CD1c-positive myeloid dendritic cell (primary cell): ENCODE results near the gene PDIA4.
"Not testable (repeated sequence)": the region's sequence is repeated elsewhere in the genome, so short reads cannot be mapped to it uniquely, and the experiment has no call there.

Source experiments
- DNase-seq: peaks from one replicate; pipeline ENCODE4 v3.0.0-alpha.2; 2016; ENCODE audit errors: extremely low spot score

PDIA4 gene

GRCh38 chr7:149003018-149003417, 25.3 kb downstream of the PDIA4 start:
- DNase-seq, result no peak

DNA sequence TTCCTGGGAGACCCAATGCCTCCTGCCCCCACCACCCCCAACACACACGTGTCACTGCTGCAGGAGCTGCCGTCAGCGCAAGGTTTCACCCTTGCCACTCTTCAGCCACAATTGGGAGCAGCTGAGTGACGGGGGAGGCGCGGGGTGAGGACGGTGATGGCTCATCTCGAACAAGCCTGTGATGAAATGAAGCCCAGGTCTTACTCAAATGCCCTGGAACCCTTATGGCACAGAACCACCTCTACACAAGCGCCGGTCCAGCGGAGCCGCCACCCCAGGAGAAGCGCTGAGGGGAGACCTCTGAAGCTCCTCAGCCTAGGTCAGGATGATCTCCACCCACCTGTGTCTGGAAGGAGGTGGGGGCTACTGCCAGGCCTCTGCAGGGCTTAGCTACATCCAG, 25.7 kb downstream of the PDIA4 start:
- DNase-seq, result no peak

GRCh38 chr7:149001427-149002068, 26.8 kb downstream of the PDIA4 start:
- no peak for DNase-seq

DNA sequence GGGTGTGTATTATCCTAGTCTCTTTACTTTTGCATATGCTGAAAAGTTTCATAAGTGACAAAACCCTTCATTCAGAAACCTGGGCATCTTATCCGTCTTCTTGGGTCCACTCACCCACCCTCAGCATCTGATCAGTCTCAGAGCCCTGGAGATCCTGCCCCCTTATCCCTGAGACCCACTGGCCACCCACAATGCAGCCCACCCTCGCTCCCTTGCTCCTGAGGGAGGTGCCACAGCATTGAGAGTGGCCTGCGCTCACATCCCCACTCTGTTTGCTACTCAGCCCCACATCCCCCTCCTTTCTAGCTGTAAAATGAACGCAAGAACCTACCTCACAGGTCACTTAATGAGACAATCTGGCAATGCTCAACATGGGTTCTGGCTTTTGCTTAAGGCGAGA, 27.3 kb downstream of the PDIA4 start:
- DNase-seq, result no peak

GRCh38 chr7:148999192-148999591, 29.1 kb downstream of the PDIA4 start:
- no peak for DNase-seq

DNA sequence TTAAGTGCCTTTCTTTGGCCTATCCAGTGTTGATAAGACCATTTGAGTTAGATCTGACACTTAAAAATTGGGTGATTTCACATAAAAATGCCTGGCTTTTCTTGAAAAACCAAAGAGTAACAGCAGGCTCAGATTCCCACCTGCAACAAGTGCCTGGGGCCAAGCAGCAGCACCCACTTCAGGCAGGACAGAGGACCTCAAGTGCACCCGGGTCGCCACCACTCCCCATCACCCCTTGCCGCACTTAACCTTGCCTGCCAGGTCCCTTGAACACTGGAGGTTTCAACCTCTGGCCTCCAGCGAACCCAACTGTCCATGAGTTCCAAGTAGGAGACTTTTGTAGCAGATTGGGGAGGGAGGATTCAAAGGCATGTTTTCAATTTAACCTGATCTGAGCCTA, 30.8 kb downstream of the PDIA4 start:
- DNase-seq, result no peak

DNA sequence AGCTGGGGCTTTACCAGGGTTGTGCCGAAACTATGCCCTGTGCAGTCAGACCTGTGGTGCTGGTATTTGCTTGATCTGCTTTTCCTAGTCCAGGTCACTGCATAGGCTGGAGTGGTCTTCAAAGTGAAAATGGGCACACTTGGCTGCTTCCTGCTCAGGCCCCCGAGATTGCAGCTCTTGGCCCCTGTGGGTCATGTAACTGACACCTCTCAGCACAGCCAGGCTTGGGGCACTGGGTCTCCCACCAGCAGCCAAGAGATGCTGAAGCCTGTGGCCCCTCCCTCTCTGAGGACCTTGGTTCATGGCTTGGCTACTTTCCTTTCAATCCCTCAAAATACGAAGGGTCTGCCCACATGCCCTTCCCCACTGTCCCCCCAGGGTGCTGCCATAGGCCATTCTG, 33.7 kb downstream of the PDIA4 start:
- no peak for DNase-seq

DNA sequence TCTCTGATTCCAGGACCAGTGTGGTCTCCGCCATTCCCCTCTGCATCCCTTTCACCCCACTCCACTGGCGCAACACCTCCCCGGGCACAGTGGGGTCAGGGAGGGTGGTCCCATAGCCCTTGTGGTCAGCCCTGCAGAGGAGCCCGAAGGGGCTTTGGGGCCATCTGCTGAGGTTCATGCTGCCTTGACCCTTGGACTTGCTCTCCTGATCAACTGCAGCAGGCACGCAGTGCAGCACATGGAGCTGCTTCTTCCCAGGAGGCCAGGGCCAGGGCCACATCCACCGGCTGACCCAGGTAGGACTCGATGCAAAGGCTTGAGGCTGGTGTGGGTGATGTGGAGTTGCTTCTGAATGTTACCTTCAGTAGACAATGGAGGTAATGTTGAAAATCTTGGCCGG, 35.1 kb downstream of the PDIA4 start:
- DNase-seq, result no peak

DNA sequence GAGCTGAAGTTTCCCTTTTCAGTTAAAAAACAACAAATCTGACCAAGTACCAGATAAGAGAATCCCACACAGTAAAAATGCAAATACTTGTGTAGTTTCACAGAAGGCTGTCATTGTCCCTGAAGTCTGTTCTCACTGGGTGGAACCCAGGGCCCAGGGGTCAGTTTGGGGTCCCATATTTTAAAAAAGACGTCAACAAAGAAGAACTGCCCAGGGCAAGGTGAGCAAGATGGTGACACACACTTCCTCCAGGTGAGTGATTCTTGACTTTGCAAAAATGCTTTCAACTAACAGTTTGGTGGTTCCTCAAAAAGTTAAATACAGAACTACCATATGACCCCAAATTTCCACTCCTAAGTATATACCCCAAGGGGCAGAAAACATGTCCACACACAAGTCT, 36.8 kb downstream of the PDIA4 start:
- no peak for DNase-seq

DNA sequence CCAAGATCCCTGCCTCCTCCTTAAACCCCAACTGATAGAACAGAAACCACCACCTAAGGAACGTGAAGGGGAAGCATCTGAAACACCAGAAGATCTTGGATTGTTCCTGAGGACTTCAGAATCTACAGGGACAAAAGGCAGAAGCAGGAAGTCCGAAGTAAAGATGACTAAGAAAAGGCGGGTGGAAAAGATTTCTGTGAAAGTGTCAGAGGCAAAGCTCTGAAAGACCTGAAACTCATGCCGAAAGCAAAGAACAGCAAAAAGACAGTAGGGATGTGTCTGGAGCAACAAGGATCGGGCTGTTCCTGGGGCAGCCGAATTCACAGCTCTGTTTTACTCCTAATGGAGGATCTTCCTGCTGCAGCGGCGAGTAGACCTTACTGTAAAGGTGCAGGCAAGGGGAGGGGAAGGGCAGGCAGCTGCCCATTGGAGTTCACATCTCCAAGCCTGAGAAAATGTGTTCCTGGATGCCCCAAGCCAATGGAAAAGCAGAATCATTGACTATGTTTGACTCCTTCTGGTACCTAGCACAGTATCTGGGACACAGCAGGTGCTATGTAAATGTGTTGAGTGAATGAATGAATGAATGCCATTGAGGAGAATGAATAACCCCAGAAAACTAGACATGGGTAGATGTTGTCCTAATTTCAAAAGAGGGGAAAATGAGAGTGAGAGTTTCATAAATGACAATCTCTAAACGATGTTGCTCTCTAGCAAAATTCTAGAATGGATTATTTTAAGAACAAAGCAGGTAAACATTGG, 40.4 kb downstream of the PDIA4 start:
- DNase-seq, result peak; percentile 48

DNA sequence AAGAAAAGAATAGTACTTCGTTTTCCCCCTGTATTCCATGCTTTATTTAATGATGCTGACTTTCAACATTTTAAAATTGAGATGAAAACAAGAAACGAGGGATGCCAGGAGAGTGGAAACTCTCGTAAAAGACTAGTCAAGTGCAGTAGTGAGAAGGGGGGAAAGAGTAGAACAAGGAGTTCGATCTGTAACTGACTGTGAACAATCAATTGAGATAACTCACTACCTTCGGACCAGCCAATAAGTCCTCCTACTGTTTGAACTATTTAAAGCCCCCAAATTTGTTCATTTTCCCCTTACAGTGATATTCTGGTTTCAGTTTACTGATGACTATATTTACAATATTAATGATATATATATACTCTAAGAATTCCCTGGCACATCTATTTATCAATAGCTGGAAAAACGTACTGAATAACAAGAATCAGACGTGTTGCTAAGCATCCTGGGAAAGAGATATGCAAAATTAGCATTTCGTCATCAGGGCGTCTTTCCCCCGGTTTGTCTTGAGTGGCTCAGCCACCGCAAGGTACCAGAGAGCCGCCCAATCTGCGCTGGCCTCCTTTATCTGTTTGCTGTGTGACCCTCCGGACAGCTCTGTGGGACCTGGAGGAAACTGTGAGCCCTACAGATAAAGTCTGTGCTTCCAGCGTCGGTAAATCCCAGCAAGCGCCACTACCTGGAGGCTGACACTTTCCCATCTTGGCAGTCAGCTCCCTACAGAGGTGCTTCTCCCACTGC, 41.1 kb downstream of the PDIA4 start:
- DNase-seq, result peak; percentile 95

GRCh38 chr7:148986742-148987009, 41.6 kb downstream of the PDIA4 start:
- DNase-seq, result no peak

DNA sequence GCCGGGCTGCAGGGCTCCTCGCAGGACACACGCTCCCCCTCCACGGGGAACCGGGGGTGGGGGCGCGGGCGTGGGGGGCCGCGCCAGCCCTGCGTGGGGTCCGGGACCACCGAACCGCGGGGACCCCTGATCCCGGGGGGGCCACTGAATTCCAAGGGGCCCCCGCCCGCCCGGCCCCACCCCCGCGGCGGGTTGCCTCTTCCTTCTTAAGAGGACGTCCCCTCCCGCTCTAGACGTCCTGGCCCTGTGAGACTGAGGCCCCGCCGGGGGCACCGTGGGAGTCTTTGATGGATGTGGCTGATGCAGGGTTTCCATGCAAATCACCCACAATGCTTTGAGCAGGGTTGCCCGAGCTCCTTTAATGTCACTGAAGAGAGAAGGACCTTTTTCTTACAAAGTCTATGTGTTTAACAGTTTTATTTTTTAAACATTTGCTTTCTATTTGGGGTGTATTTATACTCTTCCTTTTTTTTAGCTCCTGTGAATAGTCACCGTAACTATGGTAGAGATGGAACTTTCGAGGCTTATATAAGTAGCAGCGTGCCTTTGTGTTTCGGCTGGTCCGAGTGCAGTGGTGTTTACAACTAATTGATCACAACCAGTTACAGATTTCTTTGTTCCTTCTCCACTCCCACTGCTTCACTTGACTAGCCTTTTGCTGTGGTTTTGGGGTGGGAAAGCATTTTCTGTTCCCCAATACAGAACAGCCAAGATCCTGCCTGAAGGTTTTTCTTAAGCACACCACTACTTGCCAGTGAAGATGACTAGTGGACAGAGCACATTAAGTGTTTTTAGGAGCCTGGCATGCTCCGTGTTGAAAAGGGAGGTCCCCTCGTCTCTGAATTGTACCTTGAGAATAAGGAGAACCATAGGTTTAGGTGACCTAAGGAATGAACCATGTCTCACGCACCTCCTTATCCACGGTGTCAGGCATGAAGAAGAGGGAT, 44.8 kb downstream of the PDIA4 start:
- DNase-seq, result peak; percentile 82

- DNase-seq, result no peak
Measured at GRCh38 chr7:148982654-148983199, 45.6 kb downstream of the PDIA4 start.

DNA sequence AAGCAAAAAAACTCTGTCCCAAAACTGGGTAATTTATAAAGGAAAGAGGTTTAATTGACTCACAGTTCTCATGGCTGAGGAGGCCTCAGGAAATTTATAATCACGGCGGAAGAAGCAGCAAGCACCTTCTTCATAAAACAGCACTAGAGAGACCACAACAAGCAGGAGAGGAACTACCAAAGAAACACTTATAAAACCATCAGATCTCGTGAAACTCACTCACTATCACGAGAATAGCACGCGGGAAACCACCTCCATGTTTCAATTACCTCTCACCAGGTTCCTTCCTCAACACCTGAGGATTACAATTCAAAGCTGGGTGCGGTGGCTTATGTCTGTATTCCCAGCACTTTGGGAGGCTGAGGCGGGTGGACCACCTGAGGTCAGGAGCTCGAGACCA, 48.5 kb downstream of the PDIA4 start:
- DNase-seq, result no peak

GRCh38 chr7:148979072-148979471, 49.2 kb downstream of the PDIA4 start:
- not testable (repeated sequence) for DNase-seq

GRCh38 chr7:148978091-148978490, 50.2 kb downstream of the PDIA4 start:
- no peak for DNase-seq

- no peak for DNase-seq
Measured at GRCh38 chr7:148975896-148976295, 52.4 kb downstream of the PDIA4 start.

- DNase-seq, result no peak
Measured at GRCh38 chr7:148973256-148973655, 55.0 kb downstream of the PDIA4 start.

DNA sequence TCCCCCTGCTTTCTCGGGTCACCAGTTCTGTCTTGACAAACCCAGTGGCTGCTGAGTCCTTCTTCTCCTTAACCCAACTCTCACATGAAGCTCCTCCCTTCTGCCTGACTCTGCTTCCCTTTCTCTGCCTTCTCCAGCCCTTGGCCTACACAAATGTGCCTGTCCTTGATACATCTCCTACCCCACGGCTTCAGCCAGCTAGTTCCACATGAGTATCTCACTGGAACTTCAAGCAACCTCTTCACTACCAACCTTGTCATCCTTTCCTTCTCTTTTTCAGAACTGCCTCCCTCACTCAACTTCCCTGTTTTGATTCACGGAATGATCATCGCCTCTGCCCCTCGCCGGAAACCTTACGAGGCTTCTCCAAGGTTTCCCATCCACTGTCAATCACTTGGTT, 55.9 kb downstream of the PDIA4 start:
- peak; percentile 87 for DNase-seq

- DNase-seq, result no peak
Measured at GRCh38 chr7:148967602-148968001, 60.7 kb downstream of the PDIA4 start.

DNA sequence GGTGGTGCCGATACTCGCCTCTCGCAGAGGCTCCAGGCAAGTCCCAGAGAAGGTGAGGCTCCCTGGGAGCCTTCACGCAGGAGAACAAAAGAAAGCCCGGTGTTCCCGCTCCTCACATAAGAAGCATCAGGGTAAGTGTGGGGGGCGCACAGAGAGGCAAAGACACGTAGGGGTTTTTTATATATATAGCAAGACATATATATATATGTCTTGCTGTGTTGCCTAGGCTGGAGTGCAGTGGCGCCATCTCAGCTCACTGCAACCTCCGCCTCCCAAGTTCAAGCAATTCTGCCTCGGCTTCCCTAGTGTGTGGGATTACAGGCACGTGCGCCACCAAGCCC, 61.3 kb downstream of the PDIA4 start:
- no peak for DNase-seq
